Effector memory CD4-positive, alpha-beta T cell (primary cell): ENCODE measurements around the gene ACP3.
"Not testable (repeated sequence)": the region's sequence is repeated elsewhere in the genome, so short reads cannot be mapped to it uniquely, and the experiment has no call there.

Source experiments
- DNase-seq, 3 donors: peaks; one replicate each; pipeline ENCODE4 v3.0.0-alpha.2; 2020
- H3K27ac ChIP-seq: 2 replicates; pipeline ENCODE4 v1.7.0; 2013; ENCODE audit warnings: mild to moderate bottlenecking, low read length, moderate library complexity; ENCODE audit not compliant: insufficient read depth, poor library complexity, severe bottlenecking
- H3K27me3 ChIP-seq: replicated peaks from 2 replicates; pipeline ENCODE4 v1.7.0; 2013; ENCODE audit warnings: mild to moderate bottlenecking, low read length; ENCODE audit not compliant: insufficient read depth, control insufficient read depth, poor library complexity, severe bottlenecking
- H3K36me3 ChIP-seq: 2 replicates; pipeline ENCODE4 v1.7.0; 2013; ENCODE audit warnings: mild to moderate bottlenecking, low read length, moderate library complexity; ENCODE audit not compliant: control insufficient read depth, insufficient read depth
- H3K4me1 ChIP-seq: 2 replicates; pipeline ENCODE4 v1.7.0; 2013; ENCODE audit warnings: low read length, mild to moderate bottlenecking; ENCODE audit not compliant: control insufficient read depth, insufficient read depth, poor library complexity, severe bottlenecking
- H3K4me3 ChIP-seq: 2 replicates; pipeline ENCODE4 v1.7.0; 2013; ENCODE audit warnings: low read length, low read depth, mild to moderate bottlenecking; ENCODE audit not compliant: insufficient read depth, poor library complexity, severe bottlenecking
- H3K9me3 ChIP-seq: 2 replicates; pipeline ENCODE4 v1.7.0; 2013; ENCODE audit warnings: mild to moderate bottlenecking, low read length, moderate library complexity; ENCODE audit not compliant: control insufficient read depth

Gene ACP3

GRCh38 chr3:132354916-132355702 lies 37.9 kb downstream of the ACP3 start:
- Histone ChIP-seq H3K4me3 (no peak overlapping the region), H3K4me1 (no peaks in the 10 kb centered on the region), H3K36me3 (no peaks in the 10 kb centered on the region), H3K9me3 (no peaks in the 10 kb centered on the region), H3K27me3 (no peaks in the 10 kb centered on the region), H3K27ac (no peak overlapping the region)
- no peak for DNase-seq

- Histone ChIP-seq H3K4me3 (no peak overlapping the region), H3K36me3 (no peaks in the 10 kb centered on the region), H3K27me3 (no peaks in the 10 kb centered on the region), H3K27ac (no peak overlapping the region), H3K9me3 (no peaks in the 10 kb centered on the region), H3K4me1 (no peaks in the 10 kb centered on the region)
- no peak for DNase-seq
These were observed 39.4 kb downstream of the ACP3 start for GRCh38 chr3:132356568-132356967.

GRCh38 chr3:132360717-132361116 lies 43.5 kb downstream of the ACP3 start:
- no peaks in the 10 kb centered on the region for H3K27me3 ChIP-seq
- no peak overlapping the region for H3K4me3 ChIP-seq
- no peaks in the 10 kb centered on the region for H3K36me3 ChIP-seq
- no peaks in the 10 kb centered on the region for H3K9me3 ChIP-seq
- H3K4me1 ChIP-seq: no peaks in the 10 kb centered on the region
- DNase-seq: no peak
- no peak overlapping the region for H3K27ac ChIP-seq

- Histone ChIP-seq H3K27ac (no peak overlapping the region), H3K4me1 (no peaks in the 10 kb centered on the region), H3K27me3 (no peaks in the 10 kb centered on the region), H3K4me3 (no peak overlapping the region), H3K36me3 (no peaks in the 10 kb centered on the region), H3K9me3 (no peaks in the 10 kb centered on the region)
- DNase-seq: no peak
These were observed 45.1 kb downstream of the ACP3 start for GRCh38 chr3:132362329-132362728.

- H3K9me3 ChIP-seq: no peaks in the 10 kb centered on the region
- no peaks in the 10 kb centered on the region for H3K36me3 ChIP-seq
- DNase-seq: no peak
- no peaks in the 10 kb centered on the region for H3K27me3 ChIP-seq
- no peak overlapping the region for H3K4me3 ChIP-seq
- no peak overlapping the region for H3K27ac ChIP-seq
- no peaks in the 10 kb centered on the region for H3K4me1 ChIP-seq
These were observed 51.3 kb downstream of the ACP3 start for GRCh38 chr3:132368515-132368914.

- Histone ChIP-seq H3K9me3 (no peaks in the 10 kb centered on the region), H3K4me3 (no peak overlapping the region), H3K4me1 (no peaks in the 10 kb centered on the region), H3K27ac (no peak overlapping the region), H3K36me3 (no peaks in the 10 kb centered on the region), H3K27me3 (no peaks in the 10 kb centered on the region)
- DNase-seq: no peak
These were observed 51.8 kb downstream of the ACP3 start for GRCh38 chr3:132368962-132369361.

GRCh38 chr3:132376945-132377354 lies 59.7 kb downstream of the ACP3 start:
- not testable (repeated sequence) for H3K27ac ChIP-seq, H3K4me3 ChIP-seq, H3K27me3 ChIP-seq, H3K9me3 ChIP-seq, H3K4me1 ChIP-seq, DNase-seq, H3K36me3 ChIP-seq

GRCh38 chr3:132378048-132378762 lies 61.0 kb downstream of the ACP3 start:
- Histone ChIP-seq H3K27me3 (peaks cover 3% of the 10 kb centered on the region), H3K4me1 (no peaks in the 10 kb centered on the region), H3K9me3 (no peaks in the 10 kb centered on the region), H3K4me3 (no peak overlapping the region), H3K27ac (no peak overlapping the region), H3K36me3 (no peaks in the 10 kb centered on the region)
- no peak for DNase-seq

- no peak overlapping the region for H3K27ac ChIP-seq
- no peaks in the 10 kb centered on the region for H3K36me3 ChIP-seq
- DNase-seq: no peak
- no peak overlapping the region for H3K4me3 ChIP-seq
- no peaks in the 10 kb centered on the region for H3K4me1 ChIP-seq
- peaks cover 3% of the 10 kb centered on the region for H3K27me3 ChIP-seq
- H3K9me3 ChIP-seq: no peaks in the 10 kb centered on the region
These were observed 61.6 kb downstream of the ACP3 start for GRCh38 chr3:132378846-132379245.

GRCh38 chr3:132380920-132381319 lies 63.7 kb downstream of the ACP3 start:
- Histone ChIP-seq H3K27ac (no peak overlapping the region), H3K4me1 (no peaks in the 10 kb centered on the region), H3K4me3 (no peak overlapping the region), H3K36me3 (no peaks in the 10 kb centered on the region), H3K27me3 (peaks cover 3% of the 10 kb centered on the region), H3K9me3 (no peaks in the 10 kb centered on the region)
- DNase-seq: no peak
